Measurements from ENCODE around the gene KNSTRN. TPM values are rescaled to one million over a fixed set of nuclear protein-coding genes. Genes with fewer than 3 reads are reported as not detected.

Gene KNSTRN
- total RNA-seq (2012; rRNA removed): 45.6 and 50.7 TPM in 2 replicates

- H3K4me3 ChIP-seq (ENCODE audit: low read length): peak within 1 kb of the TSS; percentile 78
- H3K4me1 ChIP-seq (ENCODE audit: control insufficient read depth, insufficient read depth, low read length): peaks cover 26% of the 10 kb centered on the region
- H3K4me2 ChIP-seq (ENCODE audit: low read length): peak within 1 kb of the TSS; percentile 80
- peak within 1 kb of the TSS; percentile 88 for H3K9ac ChIP-seq (ENCODE audit: low read depth, low read length)
- H3K27me3 ChIP-seq (ENCODE audit: control insufficient read depth, insufficient read depth, low read length): no peaks in the 10 kb centered on the region
- no peaks in the 10 kb centered on the region for H3K9me3 ChIP-seq (replicated peaks; ENCODE audit: low read length)
- peaks cover 13% of the 10 kb centered on the region for H3K36me3 ChIP-seq (ENCODE audit: insufficient read depth, low read length)
These were observed at the start of gene KNSTRN for GRCh38 chr15:40382580-40383456. Gene KNSTRN, plus strand, starts transcription at chr15:40382721. Its CDS starts 115 bp downstream, at chr15:40382836.

- no peak overlapping the region for H3K9ac ChIP-seq (ENCODE audit: low read depth, low read length)
- H3K27me3 ChIP-seq (ENCODE audit: control insufficient read depth, insufficient read depth, low read length): no peaks in the 10 kb centered on the region
- H3K9me3 ChIP-seq (replicated peaks; ENCODE audit: low read length): no peaks in the 10 kb centered on the region
- H3K4me3 ChIP-seq (ENCODE audit: low read length): no peak overlapping the region
- H3K4me1 ChIP-seq (ENCODE audit: control insufficient read depth, insufficient read depth, low read length): peaks cover 30% of the 10 kb centered on the region
- H3K4me2 ChIP-seq (ENCODE audit: low read length): no peak overlapping the region
- H3K36me3 ChIP-seq (ENCODE audit: insufficient read depth, low read length): peaks cover 37% of the 10 kb centered on the region
These were observed 48.5 kb upstream of the KNSTRN start for GRCh38 chr15:40333922-40334492.

GRCh38 chr15:40334541-40334940 is 48.0 kb upstream of the KNSTRN start:
- Histone ChIP-seq H3K4me2 (ENCODE audit: low read length) (no peak overlapping the region), H3K9me3 (replicated peaks; ENCODE audit: low read length) (no peaks in the 10 kb centered on the region), H3K27me3 (ENCODE audit: control insufficient read depth, insufficient read depth, low read length) (no peaks in the 10 kb centered on the region), H3K4me3 (ENCODE audit: low read length) (no peak overlapping the region), H3K4me1 (ENCODE audit: control insufficient read depth, insufficient read depth, low read length) (peaks cover 36% of the 10 kb centered on the region), H3K9ac (ENCODE audit: low read depth, low read length) (no peak overlapping the region), H3K36me3 (ENCODE audit: insufficient read depth, low read length) (peaks cover 37% of the 10 kb centered on the region)

- H3K4me2 ChIP-seq (ENCODE audit: low read length): no peak overlapping the region
- H3K27me3 ChIP-seq (ENCODE audit: control insufficient read depth, insufficient read depth, low read length): no peaks in the 10 kb centered on the region
- no peaks in the 10 kb centered on the region for H3K9me3 ChIP-seq (replicated peaks; ENCODE audit: low read length)
- no peak overlapping the region for H3K4me3 ChIP-seq (ENCODE audit: low read length)
- peaks cover 37% of the 10 kb centered on the region for H3K36me3 ChIP-seq (ENCODE audit: insufficient read depth, low read length)
- H3K9ac ChIP-seq (ENCODE audit: low read depth, low read length): no peak overlapping the region
- peaks cover 40% of the 10 kb centered on the region for H3K4me1 ChIP-seq (ENCODE audit: control insufficient read depth, insufficient read depth, low read length)
These were observed 47.4 kb upstream of the KNSTRN start for GRCh38 chr15:40334941-40335795.

- Histone ChIP-seq H3K4me2 (ENCODE audit: low read length) (no peak overlapping the region), H3K27me3 (ENCODE audit: control insufficient read depth, insufficient read depth, low read length) (no peaks in the 10 kb centered on the region), H3K9ac (ENCODE audit: low read depth, low read length) (no peak overlapping the region), H3K36me3 (ENCODE audit: insufficient read depth, low read length) (peaks cover 37% of the 10 kb centered on the region), H3K4me1 (ENCODE audit: control insufficient read depth, insufficient read depth, low read length) (peaks cover 47% of the 10 kb centered on the region), H3K9me3 (replicated peaks; ENCODE audit: low read length) (no peaks in the 10 kb centered on the region), H3K4me3 (ENCODE audit: low read length) (no peak overlapping the region)
These were observed 46.4 kb upstream of the KNSTRN start for GRCh38 chr15:40335938-40336743.

GRCh38 chr15:40336744-40337122 is 45.8 kb upstream of the KNSTRN start:
- Histone ChIP-seq H3K4me3 (ENCODE audit: low read length) (no peak overlapping the region), H3K9me3 (replicated peaks; ENCODE audit: low read length) (no peaks in the 10 kb centered on the region), H3K4me2 (ENCODE audit: low read length) (no peak overlapping the region), H3K27me3 (ENCODE audit: control insufficient read depth, insufficient read depth, low read length) (no peaks in the 10 kb centered on the region), H3K4me1 (ENCODE audit: control insufficient read depth, insufficient read depth, low read length) (peaks cover 53% of the 10 kb centered on the region), H3K36me3 (ENCODE audit: insufficient read depth, low read length) (peaks cover 37% of the 10 kb centered on the region), H3K9ac (ENCODE audit: low read depth, low read length) (peak overlapping the region; percentile 95)

- peaks cover 59% of the 10 kb centered on the region for H3K4me1 ChIP-seq (ENCODE audit: control insufficient read depth, insufficient read depth, low read length)
These were observed 44.9 kb upstream of the KNSTRN start for GRCh38 chr15:40337597-40337996.

GRCh38 chr15:40338041-40338657 is 44.4 kb upstream of the KNSTRN start:
- peak overlapping the region; percentile 94 for H3K4me2 ChIP-seq (ENCODE audit: low read length)
- H3K9me3 ChIP-seq (replicated peaks; ENCODE audit: low read length): no peaks in the 10 kb centered on the region
- H3K4me3 ChIP-seq (ENCODE audit: low read length): peak overlapping the region; percentile 74
- no peaks in the 10 kb centered on the region for H3K27me3 ChIP-seq (ENCODE audit: control insufficient read depth, insufficient read depth, low read length)
- peaks cover 64% of the 10 kb centered on the region for H3K4me1 ChIP-seq (ENCODE audit: control insufficient read depth, insufficient read depth, low read length)
- peak overlapping the region; percentile 95 for H3K9ac ChIP-seq (ENCODE audit: low read depth, low read length)
- peaks cover 34% of the 10 kb centered on the region for H3K36me3 ChIP-seq (ENCODE audit: insufficient read depth, low read length)

More at GRCh38 chr15:40337597-40337996, 44.9 kb upstream of the KNSTRN start:
- Histone ChIP-seq H3K4me2 (ENCODE audit: low read length) (peak overlapping the region; percentile 94), H3K27me3 (ENCODE audit: control insufficient read depth, insufficient read depth, low read length) (no peaks in the 10 kb centered on the region), H3K9me3 (replicated peaks; ENCODE audit: low read length) (no peaks in the 10 kb centered on the region), H3K4me3 (ENCODE audit: low read length) (peak overlapping the region; percentile 74), H3K36me3 (ENCODE audit: insufficient read depth, low read length) (peaks cover 34% of the 10 kb centered on the region), H3K9ac (ENCODE audit: low read depth, low read length) (peak overlapping the region; percentile 95)

- peaks cover 74% of the 10 kb centered on the region for H3K4me1 ChIP-seq (ENCODE audit: control insufficient read depth, insufficient read depth, low read length)
- H3K27me3 ChIP-seq (ENCODE audit: control insufficient read depth, insufficient read depth, low read length): no peaks in the 10 kb centered on the region
- H3K4me3 ChIP-seq (ENCODE audit: low read length): peak overlapping the region; percentile 74
- H3K36me3 ChIP-seq (ENCODE audit: insufficient read depth, low read length): peaks cover 34% of the 10 kb centered on the region
- peak overlapping the region; percentile 94 for H3K4me2 ChIP-seq (ENCODE audit: low read length)
- H3K9me3 ChIP-seq (replicated peaks; ENCODE audit: low read length): no peaks in the 10 kb centered on the region
- H3K9ac ChIP-seq (ENCODE audit: low read depth, low read length): peak overlapping the region; percentile 95
These were observed 43.5 kb upstream of the KNSTRN start for GRCh38 chr15:40338921-40339620.

- Histone ChIP-seq H3K4me2 (ENCODE audit: low read length) (peak overlapping the region; percentile 94), H3K36me3 (ENCODE audit: insufficient read depth, low read length) (peaks cover 34% of the 10 kb centered on the region), H3K27me3 (ENCODE audit: control insufficient read depth, insufficient read depth, low read length) (no peaks in the 10 kb centered on the region), H3K4me1 (ENCODE audit: control insufficient read depth, insufficient read depth, low read length) (peaks cover 74% of the 10 kb centered on the region), H3K9ac (ENCODE audit: low read depth, low read length) (peak overlapping the region; percentile 95), H3K4me3 (ENCODE audit: low read length) (peak overlapping the region; percentile 74), H3K9me3 (replicated peaks; ENCODE audit: low read length) (no peaks in the 10 kb centered on the region)
These were observed 42.9 kb upstream of the KNSTRN start for GRCh38 chr15:40339621-40339945.

Measured in skeletal muscle satellite cell (primary cell).